Activated CD4-positive, alpha-beta T cell treated with anti-CD3 and anti-CD28 coated beads, Interleukin-2, amount 50 U/mL, for 24 hours (primary cell): ENCODE data around the gene IPO8.
"Not testable (repeated sequence)": the region's sequence is repeated elsewhere in the genome, so short reads cannot be mapped to it uniquely, and the experiment has no call there.

Source experiments
- DNase-seq, 2 donors: peaks; one replicate each; pipeline ENCODE4 v3.0.0-alpha.2; 2020; ENCODE audit warnings: low read depth in 1 of 2, low spot score in 1 of 2

The IPO8 gene

GRCh38 chr12:30610718-30611117, 85.0 kb downstream of the IPO8 start:
- DNase-seq, result no peak

- DNase-seq, result not testable (repeated sequence)
Measured at GRCh38 chr12:30609819-30610218, 85.8 kb downstream of the IPO8 start.

- DNase-seq, result not testable (repeated sequence)
Measured at GRCh38 chr12:30604302-30604701, 91.4 kb downstream of the IPO8 start.

- DNase-seq, result no peak
Measured at GRCh38 chr12:30603129-30603528, 92.5 kb downstream of the IPO8 start.

GRCh38 chr12:30602678-30603077, 93.0 kb downstream of the IPO8 start:
- DNase-seq, result no peak

GRCh38 chr12:30599608-30600007, 96.1 kb downstream of the IPO8 start:
- no peak for DNase-seq

DNA sequence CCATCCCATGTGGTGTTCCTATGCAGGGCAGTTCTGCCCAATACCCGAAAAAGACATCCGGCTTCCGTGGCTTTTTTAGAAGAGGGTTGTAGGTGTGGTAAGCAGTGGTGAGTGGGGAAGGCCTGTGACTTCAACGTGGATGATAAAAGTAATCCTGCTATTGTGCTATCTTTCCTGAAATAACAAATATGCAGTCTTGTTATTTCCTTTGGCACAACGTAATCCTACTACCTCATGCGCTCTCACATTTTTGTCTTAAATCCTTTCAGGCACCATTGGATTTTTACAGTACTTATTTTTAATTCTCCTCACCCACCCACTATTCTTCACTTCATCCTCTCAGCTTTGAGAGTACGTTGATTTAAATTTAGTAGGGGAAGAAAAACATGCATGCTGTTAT, 96.8 kb downstream of the IPO8 start:
- DNase-seq, result no peak

DNA sequence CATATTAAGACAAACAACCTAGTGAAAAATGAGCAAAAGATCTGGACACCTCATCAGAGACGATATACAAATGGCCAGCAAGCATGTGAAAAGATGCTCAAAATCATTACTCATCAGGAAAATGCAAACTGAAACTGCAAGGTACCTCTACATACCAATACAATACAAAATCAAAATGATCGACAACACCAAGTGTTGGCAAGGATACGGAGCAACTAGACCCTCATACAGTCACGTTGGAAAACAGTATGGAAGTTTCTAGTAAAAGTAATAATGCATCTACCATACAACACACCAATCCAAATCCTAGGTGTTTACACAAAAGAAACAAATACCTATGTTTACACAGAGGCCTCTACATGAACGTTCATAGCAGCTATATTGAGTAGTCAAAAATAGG, 99.9 kb downstream of the IPO8 start:
- no peak for DNase-seq

GRCh38 chr12:30594509-30594908, 101.2 kb downstream of the IPO8 start:
- DNase-seq, result no peak

DNA sequence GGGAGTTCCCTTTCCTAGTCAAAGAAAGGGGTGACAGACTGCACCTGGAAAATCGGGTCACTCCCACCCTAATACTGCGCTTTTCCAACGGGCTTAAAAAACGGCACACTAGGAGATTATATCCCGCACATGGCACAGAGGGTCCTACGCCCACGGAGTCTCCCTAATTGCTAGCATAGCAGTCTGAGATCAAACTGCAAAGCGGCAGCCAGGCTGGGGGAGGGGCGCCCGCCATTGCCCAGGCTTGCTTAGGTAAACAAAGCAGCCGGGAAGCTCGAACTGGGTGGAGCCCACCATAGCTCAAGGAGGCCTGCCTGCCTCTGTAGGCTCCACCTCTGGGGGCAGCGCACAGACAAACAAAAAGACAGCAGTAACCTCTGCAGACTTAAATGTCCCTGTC, 107.1 kb downstream of the IPO8 start:
- not testable (repeated sequence) for DNase-seq

GRCh38 chr12:30587782-30588181, 107.9 kb downstream of the IPO8 start:
- DNase-seq, result no peak

- DNase-seq, result no peak
Measured at GRCh38 chr12:30585877-30586276, 109.8 kb downstream of the IPO8 start.

- DNase-seq, result no peak
Measured at GRCh38 chr12:30582943-30583342, 112.7 kb downstream of the IPO8 start.

GRCh38 chr12:30580344-30580743, 115.3 kb downstream of the IPO8 start:
- DNase-seq, result no peak
